Hematopoietic multipotent progenitor cell treated with erythropoietin and hydrocortisone succinate and interleukin-3 and kit ligand, for 4 days (in vitro differentiated cells): ENCODE data around the gene ENTREP1.

Experiments used
- DNase-seq: peaks from one replicate; pipeline ENCODE4 v3.0.0-alpha.2; 2015

The ENTREP1 gene

GRCh38 chr9:69322256-69322655 lies 2.8 kb upstream of the ENTREP1 start:
- DNase-seq, result no peak

GRCh38 chr9:69323861-69324260 lies 1.2 kb upstream of the ENTREP1 start:
- DNase-seq, result peak; percentile 10

- peak; percentile 42 for DNase-seq
Measured at GRCh38 chr9:69325409-69326212, 596 bp downstream of the ENTREP1 start.

GRCh38 chr9:69326261-69326660 lies 1.2 kb downstream of the ENTREP1 start:
- DNase-seq, result no peak

GRCh38 chr9:69330580-69330979 lies 5.6 kb downstream of the ENTREP1 start:
- no peak for DNase-seq

- no peak for DNase-seq
Measured at GRCh38 chr9:69331444-69331843, 6.4 kb downstream of the ENTREP1 start.

GRCh38 chr9:69332067-69332685 lies 7.2 kb downstream of the ENTREP1 start:
- peak; percentile 11 for DNase-seq

GRCh38 chr9:69333716-69334115 lies 8.7 kb downstream of the ENTREP1 start:
- no peak for DNase-seq

- DNase-seq, result peak; percentile 40
Measured at GRCh38 chr9:69334317-69334716, 9.3 kb downstream of the ENTREP1 start.

GRCh38 chr9:69339620-69340019 lies 14.6 kb downstream of the ENTREP1 start:
- DNase-seq, result no peak

GRCh38 chr9:69340631-69341030 lies 15.6 kb downstream of the ENTREP1 start:
- DNase-seq, result no peak

- no peak for DNase-seq
Measured at GRCh38 chr9:69342769-69343168, 17.8 kb downstream of the ENTREP1 start.

- no peak for DNase-seq
Measured at GRCh38 chr9:69344459-69344858, 19.4 kb downstream of the ENTREP1 start.

- peak; percentile 15 for DNase-seq
Measured at GRCh38 chr9:69346596-69347390, 21.8 kb downstream of the ENTREP1 start.

GRCh38 chr9:69347607-69348006 lies 22.6 kb downstream of the ENTREP1 start:
- DNase-seq, result no peak

GRCh38 chr9:69351227-69351626 lies 26.2 kb downstream of the ENTREP1 start:
- DNase-seq, result no peak

GRCh38 chr9:69355232-69355631 lies 30.2 kb downstream of the ENTREP1 start:
- no peak for DNase-seq

- no peak for DNase-seq
Measured at GRCh38 chr9:69357030-69357775, 32.2 kb downstream of the ENTREP1 start.

- DNase-seq, result no peak
Measured at GRCh38 chr9:69357821-69358220, 32.8 kb downstream of the ENTREP1 start.

GRCh38 chr9:69363191-69363590 lies 38.2 kb downstream of the ENTREP1 start:
- DNase-seq, result no peak

GRCh38 chr9:69364510-69365150 lies 39.6 kb downstream of the ENTREP1 start:
- DNase-seq, result no peak

- DNase-seq, result no peak
Measured at GRCh38 chr9:69370430-69370829, 45.4 kb downstream of the ENTREP1 start.
